Activated T-helper 17 cell treated with anti-CD3 and anti-CD28 coated beads, Interleukin-2, amount 50 U/mL, for 72 hours (primary cell): Measurements from ENCODE around the gene ZFP90. TPM values are rescaled to one million over a fixed set of nuclear protein-coding genes. Genes with fewer than 3 reads are reported as not detected.

ENCODE experiments used
- ATAC-seq: fragments of 150-1000 bp; cut with Tn5 transposase; replicated peaks from 2 replicates; pipeline ENCODE4 v1.10.0; 2021; ENCODE audit warnings: mild to moderate bottlenecking, moderate library complexity
- H3K27ac Mint-ChIP-seq: one replicate; pipeline ENCODE4 v1.8.0; 2022; ENCODE audit warnings: mixed read lengths
- H3K27me3 Mint-ChIP-seq: one replicate; pipeline ENCODE4 v1.8.0; 2022; ENCODE audit warnings: mixed read lengths
- H3K36me3 Mint-ChIP-seq: one replicate; pipeline ENCODE4 v1.8.0; 2022; ENCODE audit warnings: low read depth, mild to moderate bottlenecking, mixed read lengths
- H3K4me1 Mint-ChIP-seq: one replicate; pipeline ENCODE4 v1.8.0; 2022; ENCODE audit warnings: mixed read lengths
- H3K4me3 Mint-ChIP-seq: one replicate; pipeline ENCODE4 v1.8.0; 2022; ENCODE audit warnings: mild to moderate bottlenecking, mixed read lengths
- H3K9me3 Mint-ChIP-seq: one replicate; pipeline ENCODE4 v1.8.0; 2022; ENCODE audit warnings: mixed read lengths
- total RNA-seq, 2 donors: library from RNA; stranded (reverse); gene quantifications; one replicate each; pipeline ENCODE4 v1.2.3, GENCODE V29; 2022

Gene ZFP90
- total RNA-seq, 2 donors from 2014 or later, result 26.5 to 30.5 TPM

GRCh38 chr16:68508641-68509240 lies 30.4 kb upstream of the ZFP90 start:
- peaks cover 7% of the 10 kb centered on the region for H3K27me3 Mint-ChIP-seq
- no peak overlapping the region for H3K27ac Mint-ChIP-seq
- no peaks in the 10 kb centered on the region for H3K36me3 Mint-ChIP-seq
- H3K9me3 Mint-ChIP-seq, result no peaks in the 10 kb centered on the region
- H3K4me3 Mint-ChIP-seq, result no peak overlapping the region
- no peaks in the 10 kb centered on the region for H3K4me1 Mint-ChIP-seq
- no peak for ATAC-seq

DNA sequence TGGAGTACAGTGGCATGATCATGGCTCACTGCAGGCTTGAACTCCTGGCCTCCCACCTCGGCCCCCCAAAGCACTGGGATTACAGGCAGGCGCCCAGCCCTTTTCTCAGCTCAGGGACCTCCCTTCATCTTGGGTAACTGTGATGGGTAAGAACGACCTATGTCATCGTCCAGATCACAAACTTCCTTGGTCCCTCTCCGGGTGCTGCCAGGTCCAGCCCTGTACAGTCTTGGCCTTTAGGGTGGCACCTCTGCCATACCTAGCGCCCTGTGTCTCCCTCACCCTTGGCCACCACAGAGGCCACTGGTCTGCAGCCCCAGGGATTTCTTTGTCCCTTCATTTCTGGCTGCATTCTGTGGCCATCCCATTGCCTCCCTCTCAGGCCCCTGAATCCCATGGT lies 29.7 kb upstream of the ZFP90 start:
- no peaks in the 10 kb centered on the region for H3K36me3 Mint-ChIP-seq
- no peak for ATAC-seq
- H3K4me3 Mint-ChIP-seq, result no peak overlapping the region
- H3K27ac Mint-ChIP-seq, result no peak overlapping the region
- no peaks in the 10 kb centered on the region for H3K4me1 Mint-ChIP-seq
- H3K9me3 Mint-ChIP-seq, result no peaks in the 10 kb centered on the region
- peaks cover 7% of the 10 kb centered on the region for H3K27me3 Mint-ChIP-seq

DNA sequence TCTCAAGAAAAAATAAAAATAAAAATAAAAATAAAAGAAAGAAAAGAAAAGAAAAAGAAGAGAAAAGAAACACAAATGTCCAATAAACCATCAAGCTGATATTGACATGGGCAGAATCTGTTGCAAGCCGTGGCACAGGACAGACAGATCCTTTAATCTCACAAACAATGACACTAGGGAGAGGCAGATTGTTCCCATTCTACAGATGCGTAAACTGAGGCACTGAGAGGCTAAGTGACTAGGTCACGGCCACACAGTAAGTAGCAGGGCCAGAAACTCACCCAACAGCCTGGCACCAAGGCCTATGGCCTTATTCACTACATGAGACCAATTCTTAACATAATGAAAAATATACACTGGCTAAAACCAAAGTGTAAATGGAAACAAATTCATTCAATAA lies 28.3 kb upstream of the ZFP90 start:
- ATAC-seq, result no peak
- H3K27ac Mint-ChIP-seq, result no peak overlapping the region
- H3K36me3 Mint-ChIP-seq, result no peaks in the 10 kb centered on the region
- H3K9me3 Mint-ChIP-seq, result no peaks in the 10 kb centered on the region
- peaks cover 7% of the 10 kb centered on the region for H3K27me3 Mint-ChIP-seq
- H3K4me3 Mint-ChIP-seq, result no peak overlapping the region
- H3K4me1 Mint-ChIP-seq, result no peaks in the 10 kb centered on the region

DNA sequence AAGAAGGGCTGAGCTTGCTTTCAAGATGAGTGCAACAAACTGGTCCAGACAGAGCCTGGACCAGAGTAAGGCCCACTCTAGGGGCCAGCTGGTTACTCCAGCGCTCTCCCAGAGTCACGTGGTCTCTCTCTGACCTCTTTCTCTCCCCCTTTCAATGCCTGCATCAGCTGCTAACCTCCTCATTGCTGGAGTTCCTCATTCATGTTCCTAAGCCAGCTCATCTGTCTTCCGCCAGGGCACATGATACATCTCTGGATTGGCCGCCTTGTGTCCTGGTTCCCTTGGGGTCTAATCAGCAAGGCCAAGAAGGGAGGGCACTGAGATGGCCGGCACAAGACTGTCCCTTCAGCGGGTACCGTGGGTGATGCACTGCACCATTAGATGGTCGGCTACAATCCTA lies 26.9 kb upstream of the ZFP90 start:
- H3K4me1 Mint-ChIP-seq, result no peaks in the 10 kb centered on the region
- H3K4me3 Mint-ChIP-seq, result no peak overlapping the region
- H3K27me3 Mint-ChIP-seq, result peaks cover 3% of the 10 kb centered on the region
- no peaks in the 10 kb centered on the region for H3K36me3 Mint-ChIP-seq
- no peak for ATAC-seq
- H3K9me3 Mint-ChIP-seq, result no peaks in the 10 kb centered on the region
- peak overlapping the region; percentile 28 for H3K27ac Mint-ChIP-seq

DNA sequence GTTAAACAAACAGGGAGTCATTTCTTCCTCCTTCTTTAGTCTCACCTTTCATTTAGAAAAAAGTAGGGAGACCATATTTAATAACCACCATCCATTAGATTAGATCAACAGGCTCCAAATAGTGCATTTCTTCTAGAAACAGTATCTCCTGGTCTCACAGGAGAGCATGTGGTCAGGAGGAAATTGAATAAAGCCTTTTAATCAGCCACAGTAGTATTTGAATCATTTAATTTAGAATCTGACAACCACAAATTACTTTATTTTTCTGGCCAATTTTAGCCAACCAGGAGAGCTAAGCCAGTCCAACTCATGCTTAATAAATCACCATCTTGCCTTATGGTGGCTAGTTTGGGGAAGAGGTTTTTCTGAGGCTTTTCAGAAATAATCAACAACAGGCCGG lies 26.3 kb upstream of the ZFP90 start:
- Mint-ChIP-seq H3K4me3 (no peak overlapping the region), H3K27ac (no peak overlapping the region), H3K27me3 (peaks cover 3% of the 10 kb centered on the region), H3K36me3 (no peaks in the 10 kb centered on the region), H3K4me1 (no peaks in the 10 kb centered on the region), H3K9me3 (no peaks in the 10 kb centered on the region)
- ATAC-seq, result no peak

DNA sequence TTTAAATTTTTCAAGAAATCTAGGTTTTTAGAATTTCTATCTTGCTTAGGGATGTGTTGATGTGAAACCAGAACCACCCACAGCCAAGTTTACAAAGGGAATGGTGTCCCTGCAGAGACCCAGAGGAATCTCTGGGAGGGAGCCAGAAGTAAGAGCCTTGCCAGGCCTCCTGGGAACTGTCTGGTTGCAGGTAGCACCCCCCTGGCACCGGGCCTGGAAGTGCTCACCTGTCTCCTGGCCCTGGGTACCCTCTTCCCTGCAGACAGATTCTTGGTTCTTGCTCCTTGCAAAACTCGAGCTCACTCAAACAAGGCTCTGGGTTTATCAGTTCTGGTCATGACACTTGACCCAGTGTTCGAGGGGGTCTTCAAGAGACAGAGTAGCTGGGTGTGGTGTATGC lies 24.6 kb upstream of the ZFP90 start:
- no peaks in the 10 kb centered on the region for H3K4me1 Mint-ChIP-seq
- no peaks in the 10 kb centered on the region for H3K9me3 Mint-ChIP-seq
- H3K27me3 Mint-ChIP-seq, result no peaks in the 10 kb centered on the region
- no peak overlapping the region for H3K4me3 Mint-ChIP-seq
- H3K36me3 Mint-ChIP-seq, result no peaks in the 10 kb centered on the region
- no peak for ATAC-seq
- H3K27ac Mint-ChIP-seq, result no peak overlapping the region

GRCh38 chr16:68517606-68518166 lies 21.4 kb upstream of the ZFP90 start:
- Mint-ChIP-seq H3K27me3 (no peaks in the 10 kb centered on the region), H3K4me1 (peaks cover 7% of the 10 kb centered on the region), H3K27ac (no peak overlapping the region), H3K4me3 (no peak overlapping the region), H3K36me3 (no peaks in the 10 kb centered on the region), H3K9me3 (no peaks in the 10 kb centered on the region)
- no peak for ATAC-seq

- ATAC-seq, result no peak
- no peaks in the 10 kb centered on the region for H3K27me3 Mint-ChIP-seq
- H3K4me3 Mint-ChIP-seq, result no peak overlapping the region
- no peaks in the 10 kb centered on the region for H3K36me3 Mint-ChIP-seq
- H3K4me1 Mint-ChIP-seq, result peaks cover 7% of the 10 kb centered on the region
- no peak overlapping the region for H3K27ac Mint-ChIP-seq
- no peaks in the 10 kb centered on the region for H3K9me3 Mint-ChIP-seq
These were observed 19.8 kb upstream of the ZFP90 start for GRCh38 chr16:68519225-68519745.

DNA sequence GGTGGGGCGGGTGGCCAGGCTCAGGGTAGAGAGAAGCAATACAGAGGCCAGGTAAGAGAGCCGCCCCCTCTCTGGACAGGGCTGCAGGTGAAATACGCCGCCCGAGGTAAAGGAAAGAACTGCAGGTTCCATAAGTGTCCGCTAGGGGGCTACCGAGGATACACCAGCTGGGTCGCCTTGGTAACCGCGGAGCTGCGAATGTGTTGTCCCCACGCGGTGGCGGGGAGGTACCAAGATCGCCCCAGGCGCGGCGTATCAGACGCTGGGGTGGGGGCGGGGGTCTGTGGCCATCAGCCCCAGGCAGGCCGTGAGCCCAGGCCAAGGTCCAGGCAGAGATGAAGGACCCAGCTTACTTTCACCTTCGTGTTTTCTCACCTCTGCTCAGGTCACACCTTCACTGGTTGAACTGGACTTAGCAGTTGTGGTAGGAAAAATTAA lies 18.4 kb upstream of the ZFP90 start:
- no peaks in the 10 kb centered on the region for H3K9me3 Mint-ChIP-seq
- ATAC-seq, result peak; percentile 98
- no peaks in the 10 kb centered on the region for H3K27me3 Mint-ChIP-seq
- peaks cover 7% of the 10 kb centered on the region for H3K4me1 Mint-ChIP-seq
- peak overlapping the region; percentile 23 for H3K27ac Mint-ChIP-seq
- peak overlapping the region; percentile 59 for H3K4me3 Mint-ChIP-seq
- no peaks in the 10 kb centered on the region for H3K36me3 Mint-ChIP-seq

- Mint-ChIP-seq H3K36me3 (no peaks in the 10 kb centered on the region), H3K4me3 (no peak overlapping the region), H3K9me3 (no peaks in the 10 kb centered on the region), H3K4me1 (peaks cover 13% of the 10 kb centered on the region), H3K27me3 (no peaks in the 10 kb centered on the region), H3K27ac (no peak overlapping the region)
- no peak for ATAC-seq
These were observed 14.8 kb upstream of the ZFP90 start for GRCh38 chr16:68524069-68524820.

GRCh38 chr16:68526143-68526781 lies 12.8 kb upstream of the ZFP90 start:
- no peaks in the 10 kb centered on the region for H3K9me3 Mint-ChIP-seq
- H3K4me3 Mint-ChIP-seq, result no peak overlapping the region
- H3K27ac Mint-ChIP-seq, result no peak overlapping the region
- H3K36me3 Mint-ChIP-seq, result no peaks in the 10 kb centered on the region
- H3K4me1 Mint-ChIP-seq, result peaks cover 10% of the 10 kb centered on the region
- ATAC-seq, result no peak
- no peaks in the 10 kb centered on the region for H3K27me3 Mint-ChIP-seq

DNA sequence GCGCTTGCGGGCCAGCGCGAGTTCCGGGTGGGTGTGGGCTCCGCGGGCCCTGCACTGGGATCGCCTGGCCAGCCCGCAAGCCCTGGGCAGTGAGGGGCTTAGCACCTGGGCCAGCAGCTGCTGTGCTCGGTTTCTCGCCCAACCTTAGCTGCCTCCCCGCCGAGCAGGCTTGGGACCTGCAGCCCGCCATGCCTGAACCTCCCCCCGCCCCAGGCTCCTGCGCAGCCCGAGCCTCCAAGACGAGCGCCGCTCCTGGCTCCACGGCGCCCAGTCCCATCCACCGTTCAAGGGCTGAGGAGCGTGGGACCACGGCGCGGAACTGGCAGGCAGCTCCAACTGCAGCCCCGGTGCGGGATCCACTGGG lies 12.3 kb upstream of the ZFP90 start:
- no peaks in the 10 kb centered on the region for H3K9me3 Mint-ChIP-seq
- no peak overlapping the region for H3K27ac Mint-ChIP-seq
- ATAC-seq, result no peak
- no peaks in the 10 kb centered on the region for H3K27me3 Mint-ChIP-seq
- H3K4me3 Mint-ChIP-seq, result no peak overlapping the region
- H3K36me3 Mint-ChIP-seq, result no peaks in the 10 kb centered on the region
- peaks cover 10% of the 10 kb centered on the region for H3K4me1 Mint-ChIP-seq

DNA sequence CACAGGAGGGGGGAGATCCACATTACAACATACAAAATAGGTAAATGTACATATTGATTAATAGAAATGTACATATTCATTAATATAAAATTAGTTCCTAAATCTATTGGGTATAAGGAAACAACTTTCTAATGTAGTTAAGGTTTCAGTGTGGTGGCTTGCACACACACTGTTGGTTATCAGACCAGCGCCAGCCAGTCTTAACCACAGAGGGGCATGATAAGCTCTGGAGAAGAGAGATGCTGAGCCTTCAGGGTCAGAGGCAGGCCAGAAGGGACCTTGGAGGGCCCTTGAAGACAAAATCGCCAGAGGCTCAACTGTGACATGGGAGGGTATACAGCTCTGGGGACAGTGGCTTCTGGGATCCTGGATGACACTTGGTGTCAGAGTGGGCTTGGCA lies 10.9 kb upstream of the ZFP90 start:
- Mint-ChIP-seq H3K36me3 (no peaks in the 10 kb centered on the region), H3K27me3 (no peaks in the 10 kb centered on the region), H3K4me3 (peak overlapping the region; percentile 95), H3K27ac (peak overlapping the region; percentile 20), H3K9me3 (no peaks in the 10 kb centered on the region), H3K4me1 (peaks cover 10% of the 10 kb centered on the region)
- peak; percentile 15 for ATAC-seq

- Mint-ChIP-seq H3K4me1 (peaks cover 10% of the 10 kb centered on the region), H3K9me3 (no peaks in the 10 kb centered on the region), H3K27me3 (no peaks in the 10 kb centered on the region), H3K36me3 (peaks cover 2% of the 10 kb centered on the region), H3K4me3 (peak overlapping the region; percentile 95), H3K27ac (peak overlapping the region; percentile 20)
- ATAC-seq, result peak; percentile 85
These were observed 10.3 kb upstream of the ZFP90 start for GRCh38 chr16:68528686-68529379.
